IMR-90 (cell line): Measurements from ENCODE around the gene PRKD3. TPM values are rescaled to one million over a fixed set of nuclear protein-coding genes. Genes with fewer than 3 reads are reported as not detected.

ENCODE experiments used
- ATAC-seq: fragments of 200-7000 bp; cut with Tn5 transposase; 2 replicates; pipeline ENCODE4 v1.9.1; 2020; ENCODE audit warnings: low read depth, mild to moderate bottlenecking, moderate library complexity
- BruUV-seq: library from RNA; stranded (reverse); fragments of 400-500 nt; replicated peaks from 2 replicates; lab custom pipeline; 2021; lab: Mats Ljungman, UMichigan
- CTCF ChIA-PET: fragments of 300-600 bp; formaldehyde crosslinking; extraction: SDS; loops from one replicate; lab custom pipeline; 2021; ENCODE audit warnings: antibody characterized with exemption; lab: Yijun Ruan, JAX
- POLR2A ChIA-PET: fragments of 300-600 bp; sonication (Branson Sonifier 250); formaldehyde crosslinking; loops from one replicate; lab custom pipeline; 2022; ENCODE audit warnings: antibody characterized with exemption; ENCODE audit not compliant: unreplicated experiment; lab: Charles Lee
- DNase-seq: peaks from one replicate; pipeline ENCODE4 v3.0.0; 2013
- H2AFZ ChIP-seq: replicated peaks from 2 replicates; pipeline ENCODE3; 2013; ENCODE audit warnings: low read length, mild to moderate bottlenecking; ENCODE audit not compliant: poor library complexity
- H2AK5ac ChIP-seq: 2 replicates; pipeline ENCODE4 v1.6.1; 2013; ENCODE audit warnings: low read depth, low read length, inconsistent platforms
- H2AK9ac ChIP-seq: replicated peaks from 2 replicates; pipeline ENCODE3; 2013; ENCODE audit warnings: mild to moderate bottlenecking, low read depth, low read length, moderate library complexity; ENCODE audit not compliant: poor library complexity
- H2BK120ac ChIP-seq: 2 replicates; pipeline ENCODE4 v1.6.1; 2013; ENCODE audit warnings: low read depth, low read length, inconsistent platforms
- H2BK15ac ChIP-seq: 3 replicates; pipeline ENCODE4 v1.6.1; 2013; ENCODE audit warnings: low read depth, low read length, inconsistent platforms
- H2BK20ac ChIP-seq: 2 replicates; pipeline ENCODE4 v1.6.1; 2013; ENCODE audit warnings: low read depth, mild to moderate bottlenecking, inconsistent platforms, low read length, moderate library complexity
- H2BK5ac ChIP-seq: 2 replicates; pipeline ENCODE4 v1.6.1; 2013; ENCODE audit warnings: mild to moderate bottlenecking, low read depth, low read length, inconsistent platforms; ENCODE audit not compliant: poor library complexity, severe bottlenecking
- H3K14ac ChIP-seq: replicated peaks from 2 replicates; pipeline ENCODE4 v1.6.1; 2013; ENCODE audit warnings: low read depth, low read length, inconsistent platforms
- H3K18ac ChIP-seq: 2 replicates; pipeline ENCODE4 v1.6.1; 2013; ENCODE audit warnings: low read depth, low read length, control low read depth
- H3K23ac ChIP-seq: 2 replicates; pipeline ENCODE4 v1.6.1; 2013; ENCODE audit warnings: low read depth, low read length, inconsistent platforms
- H3K27ac ChIP-seq: 2 replicates; pipeline ENCODE4 v1.5.1; 2013; ENCODE audit warnings: mild to moderate bottlenecking, control low read depth, low read length; ENCODE audit not compliant: insufficient read depth
- H3K27me3 ChIP-seq: 2 replicates; pipeline ENCODE4 v1.6.1; 2013; ENCODE audit warnings: low read length; ENCODE audit not compliant: control insufficient read depth, insufficient read depth
- H3K36me3 ChIP-seq: 2 replicates; pipeline ENCODE4 v1.6.1; 2013; ENCODE audit warnings: low read length, mixed read lengths; ENCODE audit not compliant: control insufficient read depth, insufficient read depth
- H3K4ac ChIP-seq: 2 replicates; pipeline ENCODE4 v1.6.1; 2013; ENCODE audit warnings: low read depth, low read length, inconsistent platforms
- H3K4me1 ChIP-seq: 2 replicates; pipeline ENCODE4 v1.6.1; 2013; ENCODE audit warnings: low read length, mixed read lengths; ENCODE audit not compliant: control insufficient read depth, insufficient read depth
- H3K4me2 ChIP-seq: 2 replicates; pipeline ENCODE4 v1.6.1; 2013; ENCODE audit warnings: low read depth, mild to moderate bottlenecking, control low read depth, low read length, moderate library complexity
- H3K4me3 ChIP-seq: 2 replicates; pipeline ENCODE4 v1.5.1; 2013; ENCODE audit warnings: low read depth, mild to moderate bottlenecking, control low read depth, low read length, moderate library complexity; ENCODE audit not compliant: insufficient read depth
- H3K56ac ChIP-seq: 2 replicates; pipeline ENCODE4 v1.6.1; 2013; ENCODE audit warnings: low read length, inconsistent platforms; ENCODE audit not compliant: insufficient read depth; ENCODE audit errors: extremely low read depth
- H3K79me1 ChIP-seq, 2 experiments: 2 replicates each; pipeline ENCODE4 v1.6.1; 2013; ENCODE audit warnings: low read length in 2 of 2, inconsistent platforms in 1 of 2, low read depth in 1 of 2
- H3K9ac ChIP-seq: 2 replicates; pipeline ENCODE4 v1.6.1; 2013; ENCODE audit warnings: low read depth, low read length, control low read depth
- H3K9me1 ChIP-seq: 2 replicates; pipeline ENCODE4 v1.6.1; 2013; ENCODE audit warnings: low read length, inconsistent platforms; ENCODE audit not compliant: insufficient read depth
- H3K9me3 ChIP-seq: 2 replicates; pipeline ENCODE4 v1.6.1; 2013; ENCODE audit warnings: low read length; ENCODE audit not compliant: control insufficient read depth, insufficient read depth
- H4K20me1 ChIP-seq: 2 replicates; pipeline ENCODE4 v1.6.1; 2013; ENCODE audit warnings: low read length, inconsistent platforms; ENCODE audit not compliant: insufficient read depth
- H4K5ac ChIP-seq: 2 replicates; pipeline ENCODE4 v1.6.1; 2013; ENCODE audit warnings: mild to moderate bottlenecking, low read depth, low read length, control low read depth
- H4K8ac ChIP-seq, 2 experiments: 2 replicates each; pipeline ENCODE4 v1.6.1; 2013; ENCODE audit warnings: low read depth in 2 of 2, low read length in 2 of 2, control low read depth in 1 of 2, inconsistent platforms in 1 of 2
- H4K91ac ChIP-seq: 2 replicates; pipeline ENCODE4 v1.6.1; 2013; ENCODE audit warnings: low read depth, low read length, inconsistent platforms; ENCODE audit not compliant: insufficient read depth
- CHD1 ChIP-seq: IDR thresholded peaks from 2 replicates; pipeline ENCODE4 v1.6.1; 2012; ENCODE audit warnings: low read depth, low read length, improper control_type of control experiment
- MAZ ChIP-seq: IDR thresholded peaks from 2 replicates; pipeline ENCODE4 v1.6.1; 2012; ENCODE audit warnings: low read depth, mild to moderate bottlenecking, low read length, improper control_type of control experiment, moderate library complexity, borderline replicate concordance
- whole genome bisulfite sequencing, 2 experiments: methylation state at CpG; one replicate each; pipeline versions ENCODE4 v1.1.5 to v1.1.7; 2013; ENCODE audit warnings: missing lambda C conversion rate in 2 of 2; ENCODE audit not compliant: insufficient read length in 1 of 2; ENCODE audit errors: extremely low coverage in 2 of 2; 5-methylcytosine and 5-hydroxymethylcytosine counted together
- dilution Hi-C: fragments of 300-500 bp; cut with HindIII; formaldehyde crosslinking; loops from one replicate; pipeline ENCODE4 v1.14.3; 2018; ENCODE audit warnings: low sequenced_read_pairs; ENCODE audit not compliant: unreplicated experiment
- in situ Hi-C: fragments of 300-500 bp; cut with MboI; formaldehyde crosslinking; loops from 3 replicates; pipeline ENCODE4 v1.14.3; 2019; ENCODE audit warnings: low sequenced_read_pairs, inconsistent platforms, mixed read lengths
- intact Hi-C: fragments of 100-400 bp; cut with micrococcal nuclease; formaldehyde crosslinking; loops from 2 replicates; pipeline ENCODE4 v1.10.0; 2022
- polyA plus RNA-seq, 3 experiments: library from polyadenylated mRNA; depleted of rRNA; stranded (reverse); fragments of >200 nt; gene quantifications; 2 replicates each; pipeline ENCODE4 v1.2.3, GENCODE V29; 2012; ENCODE audit warnings: low replicate concordance in 1 of 3
- total RNA-seq: library from RNA; depleted of rRNA; stranded (reverse); fragments of >200 nt; gene quantifications from 2 replicates; pipeline ENCODE4 v1.2.3, GENCODE V29; 2012

The PRKD3 gene
- total and polyA plus RNA-seq, 2 of the 4 experiments (the other 2 are of a cell fraction): 15.8 to 46.4 TPM

DNA sequence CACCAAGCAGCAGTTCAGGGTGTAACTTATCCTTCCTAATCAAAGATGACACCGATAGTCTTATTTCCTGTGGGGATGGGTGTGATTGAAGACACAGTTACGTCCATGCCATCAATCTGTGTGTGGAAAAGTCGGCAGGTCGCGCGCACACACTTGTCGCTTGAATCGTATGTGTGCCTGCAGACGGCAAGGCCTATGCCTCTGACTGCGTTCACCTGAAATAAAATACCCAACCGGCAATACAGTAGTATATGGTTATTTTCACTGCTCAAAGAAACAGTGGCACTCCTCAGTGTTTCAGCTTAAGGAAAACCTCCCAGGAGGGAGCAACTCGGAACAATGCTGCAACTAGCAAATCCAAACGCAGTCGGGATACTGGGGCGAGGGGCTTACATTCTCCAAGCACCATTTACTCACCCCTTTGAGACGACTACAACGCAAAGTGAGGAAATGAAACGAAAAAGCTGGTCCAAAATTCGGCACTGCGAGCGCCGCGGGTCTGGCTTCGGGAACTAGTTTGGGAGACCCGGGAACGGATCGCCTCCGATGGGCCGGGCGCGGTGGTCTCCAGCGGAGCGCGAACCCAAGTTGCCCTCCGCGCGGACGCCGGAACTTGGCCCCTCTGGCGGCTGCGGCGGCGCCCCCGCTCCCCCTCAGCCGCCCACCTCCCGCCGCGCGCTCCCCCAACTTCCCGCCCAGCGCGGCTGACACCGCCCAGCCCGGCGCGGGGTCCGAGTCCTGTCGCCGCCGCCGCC, 675 bp downstream of the PRKD3 start:
- Histone ChIP-seq H3K36me3 (no peaks in the 10 kb centered on the region), H3K79me1 (peaks cover 20 to 51% of the 10 kb centered on the region in 2 experiments), H4K5ac (peak overlapping the region; percentile 10; the same call in 1 of the 2 replicates), H3K27ac (peak overlapping the region; percentile 68), H4K20me1 (peaks cover 13% of the 10 kb centered on the region; the same call in 1 of the 2 replicates), H2AK5ac (peak overlapping the region; percentile 54), H3K27me3 (no peaks in the 10 kb centered on the region), H3K56ac (peak overlapping the region; percentile 46), H3K4me3 (peak overlapping the region; percentile 75), H2AFZ (peak overlapping the region; percentile 89), H3K4ac (peak overlapping the region; percentile 68), H2BK20ac (no peak overlapping the region), H2AK9ac (peak overlapping the region; percentile 88), H3K4me1 (peaks cover 6% of the 10 kb centered on the region), H3K9me3 (no peaks in the 10 kb centered on the region), H3K9ac (peak overlapping the region; percentile 84), H3K18ac (peak overlapping the region; percentile 2; the same call in 1 of the 2 replicates), H3K14ac (peak overlapping the region; percentile 95), H3K4me2 (peak overlapping the region; percentile 85), H2BK15ac (peak overlapping the region; percentile 4; the same call in 1 of the 3 replicates), H2BK120ac (peak overlapping the region; percentile 67; the same call in 1 of the 2 replicates), H3K9me1 (no peaks in the 10 kb centered on the region), H4K8ac (peak overlapping the region; percentile 21 to 76; a peak in 3 of 4 replicates), H2BK5ac (peak overlapping the region; percentile 27), H3K23ac (peak overlapping the region; percentile 97), H4K91ac (peak overlapping the region; percentile 31; the same call in 1 of the 2 replicates)
- TF ChIP-seq MAZ (no peak), CHD1 (0 out of 2 replicates have a peak, but pooled peaks have one; percentile 62)
- ChIA-PET CTCF (no interaction called here), POLR2A (no interaction called here)
- intact Hi-C loops: loop anchor here (5.0 to 10.0 kb wide), 2 partner anchors 37 to 159 kb away; no protein-coding TSS in a partner anchor
- ATAC-seq (peak; percentile 28), DNase-seq (peak; percentile 31)
- dilution Hi-C loops: no loop called here
- no TSS peak for BruUV-seq
- in situ Hi-C loops: no loop called here
- no CpG with 5 or more reads among the region's 61 CpGs for WGBS, 2 experiments
